Measurements from ENCODE around the gene PSG1.

- TF ChIP-seq CTCF (conservative IDR thresholded peaks at IDR 0.05 in 1 of 2, IDR thresholded peaks at IDR 0.05 in 1 of 2; ENCODE audit: extremely low read depth in 1 of 2, insufficient read depth in 1 of 2, low read depth in 1 of 2, low read length in 2 of 2) (no peak), EZH2 (IDR thresholded peaks at IDR 0.05; ENCODE audit: borderline replicate concordance, low read length) (no peak)
Measured at GRCh38 chr19:42846597-42846996, 32.9 kb downstream of the PSG1 start.
